GM11168 (cell line): ENCODE results near the gene PPP2R3C.
"Not testable (repeated sequence)": the region's sequence is repeated elsewhere in the genome, so short reads cannot be mapped to it uniquely, and the experiment has no call there.

Experiments
- in situ Hi-C: fragments of 300-500 bp; cut with MboI; formaldehyde crosslinking; loops from one replicate; pipeline ENCODE4 v1.12.0; 2022; ENCODE audit warnings: low sequenced_read_pairs; ENCODE audit not compliant: unreplicated experiment

The PPP2R3C gene

DNA sequence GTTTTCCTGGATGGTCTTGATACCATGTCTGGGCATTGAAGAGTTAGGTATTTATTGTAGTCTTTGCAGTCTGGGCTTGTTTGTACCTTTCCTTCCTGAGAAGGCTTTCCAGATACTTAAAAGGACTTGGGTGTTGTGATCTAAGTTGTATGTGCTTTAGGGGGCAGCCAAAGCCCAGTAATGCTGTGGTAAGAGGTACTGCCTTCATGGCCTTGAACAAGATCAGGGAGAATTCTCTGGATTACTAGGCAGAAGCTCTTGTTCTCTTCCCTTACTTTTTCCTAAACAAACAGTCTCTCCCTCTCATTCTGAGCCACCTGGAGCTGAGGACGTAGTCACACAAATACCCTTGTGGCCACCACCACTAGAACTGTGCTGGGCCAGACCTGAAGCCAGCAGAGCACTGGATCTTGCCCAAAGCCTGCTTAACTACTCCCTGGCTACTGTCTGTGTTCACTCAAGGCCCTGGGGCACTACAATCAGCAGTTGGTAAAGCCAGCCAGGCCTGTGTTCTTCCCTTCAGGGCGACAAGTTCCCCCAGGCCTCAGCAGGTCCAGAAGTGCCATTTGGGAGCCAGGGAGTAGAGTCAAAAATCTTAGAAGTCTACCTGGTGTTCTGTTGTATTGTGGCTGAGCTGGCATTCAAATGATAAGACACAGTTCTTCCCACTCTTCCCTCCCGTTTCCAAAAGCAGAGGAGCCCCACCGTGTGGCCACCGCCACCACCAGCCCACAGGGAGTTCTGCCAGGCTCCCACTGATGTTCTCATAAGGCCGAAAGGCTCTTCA lies 11.9 kb upstream of the PPP2R3C start:
- in situ Hi-C loops: no loop called here

DNA sequence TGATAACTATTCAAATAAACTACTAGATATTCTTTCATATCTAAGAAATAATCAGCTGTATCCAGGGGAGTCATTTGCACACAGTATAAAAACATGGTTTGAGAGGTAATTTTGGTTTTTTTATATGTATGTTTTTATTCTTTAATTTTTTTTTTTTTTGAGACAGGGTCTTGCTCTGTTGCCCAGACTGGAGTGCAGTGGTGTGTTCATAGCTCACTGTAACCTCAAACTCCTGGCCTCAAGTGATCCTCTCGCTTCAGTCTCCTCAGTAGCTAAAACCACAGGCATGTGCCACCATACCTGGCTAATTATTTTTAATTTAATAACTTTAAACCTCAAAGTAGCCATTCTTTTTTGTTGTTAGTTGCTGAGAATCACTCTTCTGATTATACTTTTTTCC lies 2.3 kb upstream of the PPP2R3C start:
- in situ Hi-C loops: no loop called here

DNA sequence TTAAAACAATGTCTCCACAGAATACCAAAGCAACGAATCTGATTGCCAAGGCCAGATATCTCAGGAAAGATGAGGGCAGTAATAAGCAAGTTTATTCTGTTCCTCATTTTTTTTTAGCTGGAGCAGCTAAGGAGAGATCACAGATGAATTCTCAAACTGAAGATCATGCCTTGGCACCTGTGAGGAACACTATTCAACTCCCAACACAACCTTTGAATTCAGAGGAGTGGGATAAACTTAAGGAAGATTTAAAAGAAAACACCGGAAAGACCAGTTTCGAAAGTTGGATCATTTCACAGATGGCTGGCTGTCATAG lies 1.6 kb upstream of the PPP2R3C start:
- in situ Hi-C loops: no loop called here

DNA sequence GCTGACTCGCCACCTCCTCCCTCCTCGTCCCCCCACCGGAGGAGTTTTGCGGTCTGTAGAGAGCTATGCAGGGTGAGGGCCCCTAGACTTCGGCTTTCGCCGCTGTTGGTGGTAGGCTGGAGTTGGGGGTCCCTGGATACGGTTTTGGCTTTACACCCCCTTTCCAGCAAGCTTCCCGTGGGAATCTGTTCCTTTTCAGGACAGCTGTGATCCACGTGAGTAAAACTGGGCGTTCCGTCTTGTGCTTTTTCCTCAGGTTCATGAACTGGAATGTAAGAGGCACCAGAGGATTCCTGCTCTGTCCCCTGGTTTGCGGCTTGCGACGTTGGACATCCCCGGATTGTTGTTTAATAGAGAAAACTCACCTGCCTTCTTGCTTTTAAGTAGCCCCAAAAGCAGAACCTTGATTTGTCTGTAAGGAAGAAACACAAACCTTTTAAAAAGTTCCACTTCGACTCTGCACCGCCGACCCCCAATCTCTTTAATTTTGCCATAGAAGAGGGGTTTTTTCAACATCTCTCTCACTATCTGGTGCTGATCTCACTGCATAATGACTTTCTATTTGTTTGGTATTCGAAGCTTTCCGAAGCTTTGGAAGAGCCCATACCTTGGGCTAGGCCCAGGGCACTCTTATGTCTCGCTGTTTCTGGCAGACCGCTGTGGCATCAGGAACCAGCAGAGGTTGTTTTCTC lies 1.1 kb upstream of the PPP2R3C start:
- in situ Hi-C loops: no loop called here

DNA sequence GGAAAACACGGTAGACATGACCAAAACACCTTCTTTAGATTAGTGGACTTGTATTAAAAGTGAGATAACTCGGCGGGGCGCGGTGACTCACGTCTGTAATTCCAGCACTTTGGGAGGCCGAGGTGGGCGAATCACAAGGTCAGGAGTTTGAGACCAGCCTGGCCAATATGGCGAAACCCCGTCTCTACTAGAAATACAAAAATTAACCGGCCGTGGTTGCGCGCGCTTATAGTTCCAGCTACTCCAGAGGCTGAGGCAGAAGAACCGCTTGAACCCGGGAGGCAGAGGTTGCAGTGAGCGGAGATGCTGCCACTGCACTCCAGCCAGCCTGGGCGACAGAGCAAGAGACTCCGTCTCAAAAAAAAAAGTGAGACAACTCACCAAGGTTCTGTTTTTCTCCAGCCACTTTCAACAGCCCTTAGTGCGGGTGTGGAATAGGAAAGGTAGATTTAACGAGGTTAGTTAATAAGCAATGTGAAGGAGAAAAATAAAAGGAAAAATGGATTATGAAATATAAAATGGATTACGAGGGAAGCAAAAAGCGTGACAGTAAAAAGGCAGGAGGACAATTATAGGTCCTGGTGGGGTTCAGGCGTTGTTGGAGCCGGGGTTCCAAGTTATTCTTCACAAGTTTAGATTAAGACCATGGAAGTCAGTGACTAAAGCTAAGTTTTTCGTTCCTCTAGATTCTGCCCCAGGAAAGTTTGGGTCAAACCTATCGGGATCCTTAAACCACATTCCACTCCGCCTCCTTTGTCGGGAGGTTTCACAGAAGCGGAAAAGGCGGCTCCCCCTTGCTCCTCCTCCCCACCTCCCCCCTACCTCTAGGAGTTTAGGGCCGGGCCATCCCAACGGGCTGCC lies 534 bp downstream of the PPP2R3C start:
- in situ Hi-C loops: no loop called here

DNA sequence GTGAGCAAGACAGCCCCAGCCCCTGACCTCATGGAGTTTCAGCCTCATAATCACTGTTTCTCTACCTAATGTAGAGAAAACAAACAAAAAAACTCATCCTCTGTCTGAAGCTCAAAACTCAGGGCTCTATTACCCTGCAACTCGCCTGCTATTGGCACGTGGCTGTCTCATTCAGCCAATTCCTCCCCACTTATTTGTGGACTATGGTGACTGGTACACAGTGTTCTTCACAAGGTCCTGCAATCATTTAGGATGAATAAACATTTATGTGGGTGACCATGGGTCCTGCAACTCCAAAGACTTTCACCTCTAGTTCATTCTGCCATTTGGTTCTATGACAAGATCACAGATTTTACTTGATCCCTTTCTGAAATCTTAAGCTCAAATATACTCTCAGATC lies 4.7 kb downstream of the PPP2R3C start:
- in situ Hi-C loops: no loop called here

DNA sequence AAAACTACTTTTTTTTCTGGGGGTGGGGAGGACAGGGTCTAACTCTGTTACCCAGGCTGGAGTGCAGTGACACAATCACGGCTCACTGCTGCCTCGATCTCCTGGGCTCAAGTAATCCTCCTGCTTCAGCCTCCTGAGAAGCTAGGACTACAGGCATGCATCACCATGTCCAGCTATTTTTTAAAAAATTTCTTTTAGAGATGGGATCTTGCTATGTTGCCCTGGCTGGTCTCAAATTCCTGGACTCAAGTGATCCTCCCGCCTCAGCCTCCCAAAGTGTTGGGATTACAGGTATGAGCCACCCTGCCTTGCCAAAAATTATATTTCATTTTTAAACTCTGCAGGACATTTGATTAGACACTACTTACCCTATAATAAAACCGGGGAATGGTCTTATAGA lies 5.5 kb downstream of the PPP2R3C start:
- in situ Hi-C loops: no loop called here

DNA sequence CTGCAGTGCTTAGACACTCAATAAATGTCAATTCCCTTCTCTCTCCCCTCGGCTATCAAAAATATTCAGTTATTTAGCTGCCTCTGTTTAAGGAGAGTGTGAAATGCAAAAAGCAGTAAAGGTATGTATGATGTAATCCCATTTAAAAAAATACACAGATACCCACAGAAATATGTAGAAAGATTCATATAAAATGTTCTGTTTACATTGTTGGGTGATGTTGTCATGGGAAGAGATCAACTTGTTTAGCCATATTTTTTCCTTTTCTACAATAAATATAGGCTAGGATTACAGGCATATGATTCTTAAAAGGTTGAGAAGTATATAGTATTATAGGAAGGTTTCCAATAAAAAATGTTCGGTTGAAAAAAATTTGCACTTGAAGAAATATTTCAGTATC lies 7.8 kb downstream of the PPP2R3C start:
- in situ Hi-C loops: no loop called here

DNA sequence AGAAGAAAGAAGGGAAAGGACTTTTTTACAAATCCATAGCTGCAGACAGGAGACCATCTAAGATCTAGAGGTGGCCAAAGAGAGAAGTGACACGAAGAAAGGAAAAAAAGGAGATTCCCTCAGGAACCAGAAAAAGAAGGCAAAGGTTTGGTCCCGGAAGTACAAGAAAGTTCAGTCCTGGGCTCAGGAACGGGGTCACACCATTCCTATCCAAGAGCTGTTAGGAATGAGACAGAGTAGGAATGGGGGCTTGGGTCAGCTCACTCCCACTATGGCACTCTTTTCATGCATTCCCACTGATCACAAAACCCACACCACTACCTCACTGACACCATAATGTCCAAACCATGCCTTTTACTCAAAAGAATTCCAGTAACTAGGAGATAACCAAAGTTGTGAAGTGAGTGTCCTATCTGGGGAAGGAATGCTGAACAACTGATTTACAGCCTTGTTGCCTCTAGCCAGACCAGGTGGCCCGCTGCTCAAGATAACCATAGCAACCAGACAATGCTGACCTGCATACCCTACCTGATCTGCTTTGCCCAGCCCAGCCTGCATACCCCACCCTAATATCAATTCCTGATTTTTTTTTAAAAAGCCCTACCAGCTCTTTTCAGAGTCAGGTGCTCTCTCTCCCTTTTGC lies 8.4 kb downstream of the PPP2R3C start:
- in situ Hi-C loops: no loop called here

DNA sequence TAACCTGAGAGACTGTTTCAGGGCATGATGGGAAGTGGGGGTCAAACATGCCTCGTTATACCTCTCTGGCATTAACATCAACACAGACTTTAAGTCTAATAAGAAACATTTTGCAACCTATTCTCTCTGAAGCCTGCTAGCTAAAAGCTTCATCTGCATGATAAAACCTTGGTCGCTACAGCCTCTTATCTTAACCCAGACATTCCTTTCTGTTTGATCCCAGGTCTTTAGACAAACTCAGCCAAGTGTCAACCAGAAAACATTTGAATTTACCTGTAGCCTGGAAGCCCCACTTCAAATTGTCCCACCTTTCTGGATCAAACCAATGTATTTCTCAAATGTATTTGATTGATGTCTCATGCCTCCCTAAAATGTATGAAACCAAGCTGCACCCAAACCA lies 9.1 kb downstream of the PPP2R3C start:
- in situ Hi-C loops: no loop called here

DNA sequence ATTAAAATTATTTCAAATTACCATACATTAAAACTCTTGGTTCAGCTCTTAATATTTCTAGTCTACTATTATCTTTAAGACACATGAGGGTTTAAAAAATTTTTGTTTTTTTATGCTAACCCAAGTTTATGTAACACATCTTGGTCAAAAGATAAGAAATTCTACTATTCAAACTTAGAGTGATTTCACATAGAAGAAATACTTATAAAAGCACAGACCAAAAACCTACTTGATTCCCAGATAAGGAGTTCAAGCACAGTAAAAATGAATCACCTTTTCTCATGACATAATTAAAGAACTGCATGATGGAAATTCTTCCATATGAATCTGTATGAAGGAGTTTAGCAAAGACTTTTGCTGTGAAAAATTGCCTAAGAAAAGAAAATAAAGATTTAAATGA lies 13.9 kb downstream of the PPP2R3C start:
- in situ Hi-C loops: no loop called here

DNA sequence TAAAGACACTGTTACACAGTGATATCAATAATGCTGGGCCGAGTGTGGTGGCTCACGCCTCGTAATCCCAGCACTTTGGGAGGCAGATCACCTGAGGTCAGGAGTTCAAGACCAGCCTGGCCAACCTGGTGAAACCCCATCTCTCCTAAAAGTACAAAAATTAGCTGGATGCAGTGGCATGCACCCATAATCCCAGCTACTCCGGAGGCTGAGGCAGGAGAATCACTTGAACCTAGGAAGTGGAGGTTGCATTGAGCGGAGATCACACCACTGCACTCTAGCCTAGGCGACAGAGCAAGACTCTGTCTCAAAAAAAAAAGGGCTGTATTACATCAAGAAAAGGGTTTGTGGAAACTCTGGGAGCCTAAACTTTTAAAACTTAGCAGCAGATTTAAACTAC lies 27.1 kb downstream of the PPP2R3C start:
- in situ Hi-C loops: not testable (repeated sequence)

DNA sequence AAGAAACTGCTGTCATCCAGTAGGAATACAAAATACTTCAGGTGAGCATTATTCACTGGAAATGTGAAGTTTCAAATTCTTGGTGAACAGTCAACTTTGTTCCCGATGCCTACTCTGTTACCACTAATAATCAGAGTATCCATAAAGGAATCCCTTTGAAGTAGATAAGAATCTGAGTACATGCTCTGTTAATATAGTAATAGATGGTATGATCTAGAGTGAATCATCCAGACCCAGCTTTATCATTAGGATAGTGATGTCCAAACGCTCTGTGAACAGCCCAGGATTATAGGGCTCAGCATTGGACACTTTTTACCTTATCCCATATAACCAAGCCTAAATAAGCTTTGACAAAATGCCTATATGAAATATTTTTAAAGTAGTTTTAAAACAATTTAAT lies 33.3 kb downstream of the PPP2R3C start:
- in situ Hi-C loops: no loop called here

DNA sequence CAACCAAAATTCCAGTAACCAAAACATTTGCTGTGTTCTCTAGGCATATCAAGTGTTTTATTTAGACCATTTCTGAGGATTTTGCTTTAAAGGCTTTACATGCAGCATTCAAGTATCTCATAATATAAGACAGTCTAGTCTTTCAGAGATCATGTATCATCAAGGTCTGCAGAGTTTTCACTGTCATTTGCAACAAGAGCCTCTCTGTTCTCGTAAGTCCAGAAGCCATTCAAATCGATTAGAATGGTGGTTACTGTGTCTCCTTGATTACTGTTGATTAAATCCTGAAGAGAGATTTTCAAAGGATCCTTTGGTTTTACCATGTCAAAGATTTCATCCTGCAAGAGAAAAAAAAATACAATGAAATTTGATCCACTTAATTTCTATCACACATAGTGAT lies 36.3 kb downstream of the PPP2R3C start:
- in situ Hi-C loops: no loop called here

DNA sequence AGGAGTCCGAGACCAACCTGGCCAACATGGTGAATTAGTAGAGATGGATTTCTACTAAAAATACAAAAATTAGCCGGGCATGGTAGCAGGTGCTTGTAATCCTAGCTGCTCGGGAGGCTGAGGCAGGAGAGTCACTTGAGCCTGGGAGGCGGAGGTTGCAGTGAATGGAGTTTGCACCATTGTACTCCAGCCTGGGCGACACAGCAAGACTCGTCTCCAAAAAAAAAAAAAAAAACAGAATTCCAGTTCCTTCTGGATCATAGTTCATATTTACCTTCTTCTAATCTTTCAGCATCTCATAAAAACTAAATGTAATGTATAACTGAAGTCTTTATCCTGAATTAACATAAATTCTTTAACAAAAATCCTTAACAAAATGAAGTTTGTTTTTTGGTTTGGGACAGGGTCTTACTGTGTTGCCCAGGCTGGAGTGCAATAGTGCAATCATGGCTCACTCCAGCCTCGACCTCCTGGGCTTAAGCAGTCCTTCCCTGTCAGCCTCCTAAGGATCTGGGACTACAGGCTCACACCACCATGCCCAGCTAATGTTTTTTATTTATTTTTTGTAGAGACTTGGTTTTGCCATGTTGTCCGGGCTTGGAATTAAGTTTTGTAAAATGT lies 38.1 kb downstream of the PPP2R3C start:
- in situ Hi-C loops: no loop called here

DNA sequence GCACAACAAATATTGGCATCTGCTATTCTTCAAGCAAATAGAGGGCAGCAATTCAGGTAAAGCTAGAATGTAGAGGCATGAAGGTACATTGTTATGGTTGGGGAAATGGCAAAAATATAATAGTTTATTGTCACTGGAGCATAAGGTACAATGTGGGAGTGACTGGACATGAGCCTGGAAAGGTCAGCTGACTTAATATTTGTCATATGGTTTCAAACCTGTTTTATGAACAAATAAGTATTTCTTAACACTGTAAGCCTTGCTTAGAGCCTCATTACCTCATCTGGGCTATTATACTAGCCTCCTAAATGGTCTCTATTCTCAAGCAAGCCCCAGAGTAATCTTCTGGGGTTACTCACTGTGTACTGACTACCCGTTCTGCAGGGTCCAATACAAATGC lies 42.0 kb downstream of the PPP2R3C start:
- in situ Hi-C loops: no loop called here

DNA sequence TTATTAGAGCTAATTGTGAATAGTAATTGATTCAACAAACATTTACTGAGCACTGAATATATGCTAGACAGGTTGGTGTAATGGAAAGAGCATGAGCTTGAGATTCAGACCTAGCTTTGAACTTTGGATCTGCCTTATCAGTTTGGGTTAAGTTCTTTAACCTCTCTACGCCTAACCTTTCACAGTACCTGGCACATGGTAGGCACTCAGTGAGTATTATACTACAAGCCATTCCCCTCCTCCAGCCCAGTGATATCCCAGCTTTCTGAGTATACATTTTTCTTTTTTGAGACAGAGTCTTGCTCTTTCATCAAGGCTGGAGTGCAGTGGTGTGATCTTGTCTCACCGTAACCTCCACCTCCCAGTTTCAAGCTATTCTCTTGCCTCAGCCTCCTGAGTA lies 43.7 kb downstream of the PPP2R3C start:
- in situ Hi-C loops: no loop called here

DNA sequence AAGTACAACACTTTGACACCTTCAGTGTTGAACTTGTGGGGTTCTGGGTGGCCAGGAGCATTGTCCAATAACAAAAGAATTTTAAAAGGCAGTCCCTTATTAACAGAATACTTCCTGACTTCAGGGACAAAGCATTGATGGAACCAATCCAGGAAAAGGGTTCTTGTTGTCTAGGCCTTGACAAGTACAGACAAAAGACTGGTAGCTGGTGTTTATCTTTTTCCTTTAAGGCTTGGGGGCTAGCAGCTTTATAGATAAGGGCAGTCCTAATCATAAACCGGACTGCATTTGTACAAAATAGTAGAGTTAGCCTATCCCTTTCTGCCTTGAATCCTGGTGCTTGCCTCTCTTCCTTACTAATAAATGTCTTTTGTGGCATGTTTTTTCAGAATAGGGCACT lies 48.3 kb downstream of the PPP2R3C start:
- in situ Hi-C loops: no loop called here

DNA sequence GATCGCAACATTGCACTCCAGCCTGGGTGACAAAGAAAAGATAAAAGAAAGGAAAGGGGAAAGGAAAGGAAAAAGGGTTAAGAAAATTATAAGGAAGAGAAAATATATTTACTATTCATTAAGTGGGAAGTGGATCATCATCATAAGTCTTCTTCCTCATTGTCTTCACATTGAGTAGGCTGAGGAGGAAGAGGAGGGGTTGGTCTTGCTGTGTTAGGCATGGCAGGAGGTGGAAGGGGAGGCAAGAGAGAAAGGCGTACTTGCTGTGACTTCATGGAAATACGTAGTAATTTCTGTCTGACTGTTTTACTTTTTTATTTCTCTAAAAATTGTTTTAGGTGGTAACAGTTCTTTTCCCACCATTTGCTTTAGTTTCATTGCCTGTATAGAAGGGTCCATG lies 49.6 kb downstream of the PPP2R3C start:
- in situ Hi-C loops: no loop called here

DNA sequence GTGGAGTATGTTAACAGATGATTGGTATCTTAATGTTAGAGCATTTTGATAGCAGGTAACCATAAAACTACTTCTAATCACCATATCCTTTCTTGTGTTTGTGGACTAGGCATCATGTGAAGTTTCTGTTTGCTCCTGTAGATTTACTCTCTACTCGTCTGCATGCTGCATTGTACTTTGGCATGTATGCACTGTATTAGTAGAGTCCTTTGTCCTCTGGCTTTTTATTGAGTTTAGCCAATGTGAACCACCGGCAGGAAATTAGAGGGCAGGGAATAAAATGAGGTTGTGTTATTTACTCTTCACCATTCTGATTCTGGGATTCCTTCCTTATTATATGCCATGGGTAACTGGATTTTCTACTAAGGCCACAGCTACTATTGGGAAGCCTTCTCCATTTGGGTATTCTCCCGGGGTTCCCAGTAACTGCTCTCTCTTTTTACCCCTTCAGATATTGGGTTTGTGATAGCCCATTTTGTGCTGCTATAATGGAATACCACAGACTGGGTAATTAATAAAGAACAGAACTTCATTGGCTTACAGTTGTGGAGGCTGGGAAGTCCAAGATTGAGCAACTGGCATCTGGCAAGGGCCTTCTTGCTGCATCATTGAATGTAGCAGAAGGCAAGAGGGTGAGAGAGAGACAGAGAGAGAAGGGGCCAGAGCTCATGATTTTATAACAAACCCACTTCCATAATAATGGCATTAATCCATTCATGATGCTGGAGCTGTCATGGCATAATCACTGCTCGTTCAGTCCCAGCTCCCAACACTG lies 53.4 kb downstream of the PPP2R3C start:
- in situ Hi-C loops: no loop called here
